HepG2 (cell line): Measurements from ENCODE around the gene PHRF1. TPM values are rescaled to one million over a fixed set of nuclear protein-coding genes. Genes with fewer than 3 reads are reported as not detected.

Source experiments
- ARID4A ChIP-seq: sonication (generic); formaldehyde crosslinking; IDR thresholded peaks from 2 replicates; pipeline ENCODE4 v1.5.0; 2020; ENCODE audit warnings: mild to moderate bottlenecking, missing genetic modification reagents, borderline replicate concordance
- ATM ChIP-seq: fragments of 450-650 bp; IDR thresholded peaks from 2 replicates; pipeline ENCODE4 v1.7.1; 2017; ENCODE audit warnings: mild to moderate bottlenecking, borderline replicate concordance
- HDAC6 ChIP-seq: fragments of 200-600 bp; sonication (generic); IDR thresholded peaks from 2 replicates; pipeline ENCODE4 v1.7.0; 2017; ENCODE audit warnings: mild to moderate bottlenecking, antibody characterized with exemption, low read length, low read depth
- HOXA9 ChIP-seq: sonication (generic); formaldehyde crosslinking; IDR thresholded peaks from 2 replicates; pipeline ENCODE4 v1.8.1; 2022; ENCODE audit warnings: missing genetic modification reagents, mild to moderate bottlenecking, moderate library complexity, borderline replicate concordance
- IKZF1 ChIP-seq: fragments of 450-650 bp; IDR thresholded peaks from 2 replicates; pipeline ENCODE4 v1.7.1; 2016
- KDM5B ChIP-seq: sonication (generic); formaldehyde crosslinking; IDR thresholded peaks from 2 replicates; pipeline ENCODE4 v1.4.0; 2020; ENCODE audit warnings: missing genetic modification reagents, mild to moderate bottlenecking, borderline replicate concordance
- KMT2B ChIP-seq: IDR thresholded peaks from 2 replicates; pipeline ENCODE4 v1.6.1; 2016; ENCODE audit warnings: missing genetic modification reagents, missing compliant biosample characterization
- SP5 ChIP-seq: IDR thresholded peaks from 2 replicates; pipeline ENCODE4 v1.6.1; 2016; ENCODE audit warnings: low read depth, borderline replicate concordance
- SRSF4 ChIP-seq: fragments of 200-400 bp; formaldehyde crosslinking; IDR thresholded peaks from one replicate; pipeline ENCODE4 v1.6.1; 2018; ENCODE audit warnings: mild to moderate bottlenecking, low read depth, low read length, moderate library complexity; ENCODE audit not compliant: poor library complexity, severe bottlenecking
- ZBTB8A ChIP-seq: sonication (generic); formaldehyde crosslinking; IDR thresholded peaks from 2 replicates; pipeline ENCODE4 v1.4.0; 2020; ENCODE audit warnings: mild to moderate bottlenecking, low read depth, missing genetic modification reagents, borderline replicate concordance
- ZKSCAN5 ChIP-seq: sonication (generic); formaldehyde crosslinking; IDR thresholded peaks from 2 replicates; pipeline ENCODE4 v1.5.1; 2020; ENCODE audit warnings: mild to moderate bottlenecking, missing genetic modification reagents
- ZNF10 ChIP-seq: sonication (generic); formaldehyde crosslinking; IDR thresholded peaks from 2 replicates; pipeline ENCODE4 v1.4.0; 2020; ENCODE audit warnings: mild to moderate bottlenecking, low read depth, missing genetic modification reagents, borderline replicate concordance
- ZNF292 ChIP-seq: sonication (generic); formaldehyde crosslinking; IDR thresholded peaks from 2 replicates; pipeline ENCODE4 v1.8.1; 2022; ENCODE audit warnings: mild to moderate bottlenecking, low read depth, missing genetic modification reagents, borderline replicate concordance
- ZNF530 ChIP-seq: sonication (generic); formaldehyde crosslinking; IDR thresholded peaks from 2 replicates; pipeline ENCODE4 v1.5.0; 2020; ENCODE audit warnings: low read depth, mild to moderate bottlenecking, missing genetic modification reagents
- ZNF672 ChIP-seq: sonication (generic); formaldehyde crosslinking; IDR thresholded peaks from 2 replicates; pipeline ENCODE4 v1.8.1; 2022; ENCODE audit warnings: missing genetic modification reagents
- ZNF773 ChIP-seq: sonication (generic); formaldehyde crosslinking; IDR thresholded peaks from 2 replicates; pipeline ENCODE4 v1.4.0; 2020; ENCODE audit warnings: missing genetic modification reagents, borderline replicate concordance
- ZNF816 ChIP-seq: sonication (generic); formaldehyde crosslinking; IDR thresholded peaks from 2 replicates; pipeline ENCODE4 v1.8.0; 2022; ENCODE audit warnings: missing genetic modification reagents, mild to moderate bottlenecking, borderline replicate concordance
- ZNF850 ChIP-seq: sonication (generic); formaldehyde crosslinking; conservative IDR thresholded peaks from 2 replicates; pipeline ENCODE4 v1.9.0; 2021; ENCODE audit warnings: mild to moderate bottlenecking, missing genetic modification reagents
- polyA plus RNA-seq, 8 experiments: library from polyadenylated mRNA; depleted of rRNA in 3 of 8; stranded (reverse) in 7 of 8; unstranded in 1 of 8; fragments of >200 nt; fragmentation: Illumina TruSeq in 4 of 8; extraction: Trizol in 4 of 8; gene quantifications; 2 replicates each; pipeline versions ENCODE4 v1.2.1 to v1.2.3, GENCODE V29; 2011 to 2016; ENCODE audit warnings: low read depth in 4 of 8, missing spikeins in 1 of 8, mixed read lengths in 1 of 8; ENCODE audit not compliant: insufficient read depth in 1 of 8
- total RNA-seq, 5 experiments: library from RNA; depleted of rRNA; stranded (reverse); fragments of >200 nt; fragmentation: Illumina TruSeq; extraction: Trizol; gene quantifications; 2 replicates each; pipeline ENCODE4 v1.2.3, GENCODE V29; 2016; ENCODE audit warnings: low read depth in 1 of 5
- TF ChIP-seq, protein P1 (sequence below): sonication (generic); formaldehyde crosslinking; IDR thresholded peaks from 2 replicates; pipeline ENCODE4 v1.5.0; 2020; ENCODE audit warnings: mild to moderate bottlenecking, missing genetic modification reagents, borderline replicate concordance
- TF ChIP-seq, protein P2 (sequence below): sonication (generic); formaldehyde crosslinking; IDR thresholded peaks from 2 replicates; pipeline ENCODE4 v1.8.1; 2023; ENCODE audit warnings: mild to moderate bottlenecking, missing genetic modification reagents
- TF ChIP-seq, protein P3 (sequence below): sonication (generic); formaldehyde crosslinking; conservative IDR thresholded peaks from 2 replicates; pipeline ENCODE4 v1.5.0; 2020; ENCODE audit warnings: missing genetic modification reagents

Gene PHRF1
- total and polyA plus RNA-seq, 2 of the 13 experiments (the other 11 are each of a cell fraction or from before 2014, with no cell fraction given): 8.2 to 16.7 TPM

- TF ChIP-seq KMT2B (CRISPR knock-in tag) (no peak), ZNF672 (CRISPR knock-in tag) (no peak), ZBTB8A (no peak), ZKSCAN5 (CRISPR knock-in tag) (no peak), ZNF292 (no peak), ZNF773 (CRISPR knock-in tag) (0 out of 2 replicates have a peak, but pooled peaks have one; percentile 28), SP5 (CRISPR knock-in tag) (peak; percentile 68; the same call in 1 of the 2 replicates), IKZF1 (no peak), HDAC6 (no peak), ZNF530 (no peak), KDM5B (no peak), ZNF816 (no peak), HOXA9 (no peak), ARID4A (CRISPR knock-in tag) (peak; percentile 67; the same call in 1 of the 2 replicates), ATM (no peak), ZNF850 (no peak), SRSF4 (no peak), ZNF10 (no peak)
- TF ChIP-seq, protein P1, sequence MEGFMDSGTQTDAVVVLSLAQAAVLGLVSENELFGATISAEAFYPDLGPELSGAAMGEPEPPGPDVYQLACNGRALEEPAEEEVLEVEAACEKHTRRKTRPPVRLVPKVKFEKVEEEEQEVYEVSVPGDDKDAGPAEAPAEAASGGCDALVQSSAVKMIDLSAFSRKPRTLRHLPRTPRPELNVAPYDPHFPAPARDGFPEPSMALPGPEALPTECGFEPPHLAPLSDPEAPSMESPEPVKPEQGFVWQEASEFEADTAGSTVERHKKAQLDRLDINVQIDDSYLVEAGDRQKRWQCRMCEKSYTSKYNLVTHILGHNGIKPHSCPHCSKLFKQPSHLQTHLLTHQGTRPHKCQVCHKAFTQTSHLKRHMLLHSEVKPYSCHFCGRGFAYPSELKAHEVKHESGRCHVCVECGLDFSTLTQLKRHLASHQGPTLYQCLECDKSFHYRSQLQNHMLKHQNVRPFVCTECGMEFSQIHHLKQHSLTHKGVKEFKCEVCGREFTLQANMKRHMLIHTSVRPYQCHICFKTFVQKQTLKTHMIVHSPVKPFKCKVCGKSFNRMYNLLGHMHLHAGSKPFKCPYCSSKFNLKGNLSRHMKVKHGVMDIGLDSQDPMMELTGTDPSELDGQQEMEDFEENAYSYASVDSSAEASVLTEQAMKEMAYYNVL: no peak
- TF ChIP-seq, protein P2, sequence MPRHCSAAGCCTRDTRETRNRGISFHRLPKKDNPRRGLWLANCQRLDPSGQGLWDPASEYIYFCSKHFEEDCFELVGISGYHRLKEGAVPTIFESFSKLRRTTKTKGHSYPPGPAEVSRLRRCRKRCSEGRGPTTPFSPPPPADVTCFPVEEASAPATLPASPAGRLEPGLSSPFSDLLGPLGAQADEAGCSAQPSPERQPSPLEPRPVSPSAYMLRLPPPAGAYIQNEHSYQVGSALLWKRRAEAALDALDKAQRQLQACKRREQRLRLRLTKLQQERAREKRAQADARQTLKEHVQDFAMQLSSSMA (CRISPR knock-in tag): no peak
- TF ChIP-seq, protein P3, sequence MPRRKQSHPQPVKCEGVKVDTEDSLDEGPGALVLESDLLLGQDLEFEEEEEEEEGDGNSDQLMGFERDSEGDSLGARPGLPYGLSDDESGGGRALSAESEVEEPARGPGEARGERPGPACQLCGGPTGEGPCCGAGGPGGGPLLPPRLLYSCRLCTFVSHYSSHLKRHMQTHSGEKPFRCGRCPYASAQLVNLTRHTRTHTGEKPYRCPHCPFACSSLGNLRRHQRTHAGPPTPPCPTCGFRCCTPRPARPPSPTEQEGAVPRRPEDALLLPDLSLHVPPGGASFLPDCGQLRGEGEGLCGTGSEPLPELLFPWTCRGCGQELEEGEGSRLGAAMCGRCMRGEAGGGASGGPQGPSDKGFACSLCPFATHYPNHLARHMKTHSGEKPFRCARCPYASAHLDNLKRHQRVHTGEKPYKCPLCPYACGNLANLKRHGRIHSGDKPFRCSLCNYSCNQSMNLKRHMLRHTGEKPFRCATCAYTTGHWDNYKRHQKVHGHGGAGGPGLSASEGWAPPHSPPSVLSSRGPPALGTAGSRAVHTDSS (CRISPR knock-in tag): no peak
Observed at GRCh38 chr11:536841-537621, 39.2 kb upstream of the PHRF1 start, which contains the start of gene LRRC56 (continued).
